PFSK-1 (cell line): ENCODE results near the gene TMC7.

Experiments used
- FOXP2 ChIP-seq: optimal IDR thresholded peaks from 2 replicates; pipeline ENCODE3; 2011; ENCODE audit warnings: borderline replicate concordance, control low read depth, inconsistent platforms; ENCODE audit not compliant: insufficient read depth; ENCODE audit errors: extremely low read length, extremely low read depth
- POLR2AphosphoS5 ChIP-seq: IDR thresholded peaks from 2 replicates; pipeline ENCODE4 v1.6.1; 2012; ENCODE audit warnings: low read depth, mild to moderate bottlenecking, control low read depth, low read length, moderate library complexity
- REST ChIP-seq, 2 experiments: IDR thresholded peaks; 2 replicates each; pipeline versions ENCODE4 v1.6.1 to v1.8.0; 2011 to 2012; ENCODE audit warnings: low read depth in 2 of 2, low read length in 2 of 2, control low read depth in 1 of 2, inconsistent platforms in 1 of 2, mild to moderate bottlenecking in 1 of 2, moderate library complexity in 1 of 2; ENCODE audit not compliant: insufficient read depth in 1 of 2
- SIN3A ChIP-seq: IDR thresholded peaks from 2 replicates; pipeline ENCODE4 v1.6.1; 2012; ENCODE audit warnings: mild to moderate bottlenecking, low read length, moderate library complexity, borderline replicate concordance; ENCODE audit not compliant: insufficient read depth
- TAF1 ChIP-seq: IDR thresholded peaks from 2 replicates; pipeline ENCODE4 v1.6.1; 2012; ENCODE audit warnings: low read length, control low read depth, borderline replicate concordance; ENCODE audit not compliant: insufficient read depth

- TF ChIP-seq REST (IDR thresholded peaks at IDR 0.05; ENCODE audit: insufficient read depth in 1 of 2, low read depth in 2 of 2, low read length in 2 of 2) (no peak), POLR2AphosphoS5 (no peak), FOXP2 (no peak), SIN3A (no peak), TAF1 (no peak)
Observed at GRCh38 chr16:19014461-19014860, 30.7 kb downstream of the TMC7 start.
